Liver (tissue), 9 donors: Measurements from ENCODE around the gene IRAK1. TPM values are rescaled to one million over a fixed set of nuclear protein-coding genes. Genes with fewer than 3 reads are reported as not detected.

ENCODE experiments used
- DNase-seq: peaks from one replicate; pipeline ENCODE4 v3.0.0-alpha.2; 2017; ENCODE audit warnings: low spot score
- H3K27ac ChIP-seq, 2 donors: one replicate each; pipeline ENCODE4 v1.7.0; 2013; ENCODE audit warnings: inconsistent platforms in 2 of 2, low read length in 2 of 2, control low read depth in 1 of 2, low read depth in 1 of 2, mild to moderate bottlenecking in 1 of 2
- H3K27me3 ChIP-seq, 4 donors: one replicate each; pipeline versions ENCODE4 v1.6.1 to v1.7.0; 2013; ENCODE audit warnings: low read length in 3 of 4, inconsistent platforms in 1 of 4, mild to moderate bottlenecking in 1 of 4, moderate library complexity in 1 of 4; ENCODE audit not compliant: control insufficient read depth in 4 of 4, insufficient read depth in 4 of 4
- H3K36me3 ChIP-seq, 4 donors: one replicate each; pipeline versions ENCODE4 v1.6.1 to v1.7.0; 2013; ENCODE audit warnings: low read length in 3 of 4, mild to moderate bottlenecking in 3 of 4, low read depth in 1 of 4, moderate library complexity in 1 of 4; ENCODE audit not compliant: control insufficient read depth in 4 of 4, insufficient read depth in 3 of 4
- H3K4me1 ChIP-seq, 4 donors: one replicate each; pipeline versions ENCODE4 v1.6.1 to v1.7.0; 2013; ENCODE audit warnings: low read length in 3 of 4, mild to moderate bottlenecking in 3 of 4, moderate library complexity in 1 of 4; ENCODE audit not compliant: control insufficient read depth in 4 of 4, insufficient read depth in 4 of 4
- H3K4me3 ChIP-seq, 3 donors: one replicate each; pipeline versions ENCODE4 v1.6.1 to v1.7.0; 2013; ENCODE audit warnings: low read length in 3 of 3, control low read depth in 1 of 3, low read depth in 1 of 3, mild to moderate bottlenecking in 1 of 3
- H3K9ac ChIP-seq, 2 donors: one replicate each; pipeline ENCODE4 v1.7.0; 2013; ENCODE audit warnings: low read length in 2 of 2, mild to moderate bottlenecking in 2 of 2, moderate library complexity in 2 of 2, control low read depth in 1 of 2, low read depth in 1 of 2
- H3K9me3 ChIP-seq, 4 donors: one replicate each; pipeline versions ENCODE4 v1.6.1 to v1.7.0; 2013; ENCODE audit warnings: low read length in 3 of 4; ENCODE audit not compliant: control insufficient read depth in 4 of 4
- EGR1 ChIP-seq, 2 donors: IDR thresholded peaks; 2 replicates each; pipeline ENCODE4 v1.6.1; 2016 to 2018; ENCODE audit warnings: antibody characterized with exemption in 2 of 2, low read depth in 2 of 2
- FOXA1 ChIP-seq: IDR thresholded peaks from 2 replicates; pipeline ENCODE4 v1.6.1; 2016; ENCODE audit warnings: antibody characterized with exemption
- GABPA ChIP-seq, 2 donors: IDR thresholded peaks in 1 of 2; conservative IDR thresholded peaks in 1 of 2; 2 replicates each; pipeline ENCODE4 v1.6.1; 2016; ENCODE audit warnings: antibody characterized with exemption in 2 of 2, mild to moderate bottlenecking in 1 of 2, moderate library complexity in 1 of 2
- HNF4A ChIP-seq, 2 donors: conservative IDR thresholded peaks; 2 replicates each; pipeline ENCODE4 v1.6.1; 2016; ENCODE audit warnings: antibody characterized with exemption in 2 of 2, mild to moderate bottlenecking in 2 of 2
- RAD21 ChIP-seq, 2 donors: IDR thresholded peaks; 2 replicates each; pipeline ENCODE4 v1.6.1; 2016; ENCODE audit warnings: antibody characterized with exemption in 2 of 2, mild to moderate bottlenecking in 2 of 2
- RXRA ChIP-seq, 2 donors: IDR thresholded peaks; 2 replicates each; pipeline ENCODE4 v1.6.1; 2017 to 2018; ENCODE audit warnings: antibody characterized with exemption in 2 of 2, mild to moderate bottlenecking in 1 of 2
- TAF1 ChIP-seq: conservative IDR thresholded peaks from 2 replicates; pipeline ENCODE4 v1.6.1; 2016; ENCODE audit warnings: antibody characterized with exemption, mild to moderate bottlenecking
- WGBS: extraction: QIAGEN DNeasy Blood & Tissue Kit; methylation state at CpG from one replicate; pipeline ENCODE4 v1.1.7; 2013; 5-methylcytosine and 5-hydroxymethylcytosine counted together
- polyA plus RNA-seq, 2 donors: library from polyadenylated mRNA; stranded (reverse) in 1 of 2; unstranded in 1 of 2; fragments of 200-250 nt in 1 of 2; fragments of >200 nt in 1 of 2; fragmentation: Nextera tagmentation in 1 of 2; extraction: Ambion mirVana in 1 of 2; gene quantifications; one replicate each; pipeline versions ENCODE4 v1.2.1 to v1.2.3, GENCODE V29; 2013 to 2015
- total RNA-seq, 2 donors: library from RNA; depleted of rRNA; stranded (reverse); fragments of >200 nt; gene quantifications; one replicate each; pipeline ENCODE4 v1.2.3, GENCODE V29; 2014
- TF ChIP-seq, protein P1 (sequence below): IDR thresholded peaks from 2 replicates; pipeline ENCODE4 v1.6.1; 2016; ENCODE audit warnings: antibody characterized with exemption, mild to moderate bottlenecking
- TF ChIP-seq, protein P2 (sequence below): fragments of 150-350 bp; IDR thresholded peaks from 2 replicates; pipeline ENCODE4 v1.5.1; 2017; ENCODE audit warnings: improper control_type of control experiment, low read depth, low read length; ENCODE audit not compliant: missing input control
- TF ChIP-seq, protein P3 (sequence below): IDR thresholded peaks from 2 replicates; pipeline ENCODE4 v1.6.1; 2016; ENCODE audit warnings: antibody characterized with exemption
- donor health status: healthy.
- donor health status: healthy.
- donor health status: healthy.
- donor health status: healthy.
- donor health status: healthy.

IRAK1 gene
- total and polyA plus RNA-seq, 4 donors: 17.6 to 55.8 (median 27.4) TPM

GRCh38 chrX:153989973-153990655 is 29.6 kb downstream of the IRAK1 start:
- Histone ChIP-seq H3K36me3 (no peaks in the 10 kb centered on the region), H3K9ac (no peak overlapping the region), H3K4me3 (no peak overlapping the region), H3K9me3 (no peaks in the 10 kb centered on the region), H3K4me1 (peaks cover under 1 to 4% (median 2%) of the 10 kb centered on the region in 4 donors), H3K27ac (no peak overlapping the region), H3K27me3 (no peaks in the 10 kb centered on the region)
- WGBS: 91% methylated on average over 14 of the region's 14 CpGs
- no peak for DNase-seq
- TF ChIP-seq, protein P1, sequence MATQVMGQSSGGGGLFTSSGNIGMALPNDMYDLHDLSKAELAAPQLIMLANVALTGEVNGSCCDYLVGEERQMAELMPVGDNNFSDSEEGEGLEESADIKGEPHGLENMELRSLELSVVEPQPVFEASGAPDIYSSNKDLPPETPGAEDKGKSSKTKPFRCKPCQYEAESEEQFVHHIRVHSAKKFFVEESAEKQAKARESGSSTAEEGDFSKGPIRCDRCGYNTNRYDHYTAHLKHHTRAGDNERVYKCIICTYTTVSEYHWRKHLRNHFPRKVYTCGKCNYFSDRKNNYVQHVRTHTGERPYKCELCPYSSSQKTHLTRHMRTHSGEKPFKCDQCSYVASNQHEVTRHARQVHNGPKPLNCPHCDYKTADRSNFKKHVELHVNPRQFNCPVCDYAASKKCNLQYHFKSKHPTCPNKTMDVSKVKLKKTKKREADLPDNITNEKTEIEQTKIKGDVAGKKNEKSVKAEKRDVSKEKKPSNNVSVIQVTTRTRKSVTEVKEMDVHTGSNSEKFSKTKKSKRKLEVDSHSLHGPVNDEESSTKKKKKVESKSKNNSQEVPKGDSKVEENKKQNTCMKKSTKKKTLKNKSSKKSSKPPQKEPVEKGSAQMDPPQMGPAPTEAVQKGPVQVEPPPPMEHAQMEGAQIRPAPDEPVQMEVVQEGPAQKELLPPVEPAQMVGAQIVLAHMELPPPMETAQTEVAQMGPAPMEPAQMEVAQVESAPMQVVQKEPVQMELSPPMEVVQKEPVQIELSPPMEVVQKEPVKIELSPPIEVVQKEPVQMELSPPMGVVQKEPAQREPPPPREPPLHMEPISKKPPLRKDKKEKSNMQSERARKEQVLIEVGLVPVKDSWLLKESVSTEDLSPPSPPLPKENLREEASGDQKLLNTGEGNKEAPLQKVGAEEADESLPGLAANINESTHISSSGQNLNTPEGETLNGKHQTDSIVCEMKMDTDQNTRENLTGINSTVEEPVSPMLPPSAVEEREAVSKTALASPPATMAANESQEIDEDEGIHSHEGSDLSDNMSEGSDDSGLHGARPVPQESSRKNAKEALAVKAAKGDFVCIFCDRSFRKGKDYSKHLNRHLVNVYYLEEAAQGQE: no peak

- no peaks in the 10 kb centered on the region for H3K9me3 ChIP-seq
- H3K4me3 ChIP-seq: no peak overlapping the region
- TF ChIP-seq TAF1: no peak
- no peak for TF ChIP-seq RAD21 (IDR thresholded peaks at IDR 0.05)
- TF ChIP-seq, protein P2, sequence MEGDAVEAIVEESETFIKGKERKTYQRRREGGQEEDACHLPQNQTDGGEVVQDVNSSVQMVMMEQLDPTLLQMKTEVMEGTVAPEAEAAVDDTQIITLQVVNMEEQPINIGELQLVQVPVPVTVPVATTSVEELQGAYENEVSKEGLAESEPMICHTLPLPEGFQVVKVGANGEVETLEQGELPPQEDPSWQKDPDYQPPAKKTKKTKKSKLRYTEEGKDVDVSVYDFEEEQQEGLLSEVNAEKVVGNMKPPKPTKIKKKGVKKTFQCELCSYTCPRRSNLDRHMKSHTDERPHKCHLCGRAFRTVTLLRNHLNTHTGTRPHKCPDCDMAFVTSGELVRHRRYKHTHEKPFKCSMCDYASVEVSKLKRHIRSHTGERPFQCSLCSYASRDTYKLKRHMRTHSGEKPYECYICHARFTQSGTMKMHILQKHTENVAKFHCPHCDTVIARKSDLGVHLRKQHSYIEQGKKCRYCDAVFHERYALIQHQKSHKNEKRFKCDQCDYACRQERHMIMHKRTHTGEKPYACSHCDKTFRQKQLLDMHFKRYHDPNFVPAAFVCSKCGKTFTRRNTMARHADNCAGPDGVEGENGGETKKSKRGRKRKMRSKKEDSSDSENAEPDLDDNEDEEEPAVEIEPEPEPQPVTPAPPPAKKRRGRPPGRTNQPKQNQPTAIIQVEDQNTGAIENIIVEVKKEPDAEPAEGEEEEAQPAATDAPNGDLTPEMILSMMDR: no peak
- TF ChIP-seq, protein P3, sequence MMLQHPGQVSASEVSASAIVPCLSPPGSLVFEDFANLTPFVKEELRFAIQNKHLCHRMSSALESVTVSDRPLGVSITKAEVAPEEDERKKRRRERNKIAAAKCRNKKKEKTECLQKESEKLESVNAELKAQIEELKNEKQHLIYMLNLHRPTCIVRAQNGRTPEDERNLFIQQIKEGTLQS: no peak
- TF ChIP-seq GABPA (IDR thresholded peaks at IDR 0.05 in 1 of 2, conservative IDR thresholded peaks at IDR 0.05 in 1 of 2): no peak
- no peak for TF ChIP-seq EGR1 (IDR thresholded peaks at IDR 0.05; ENCODE audit: low read depth in 2 of 2)
- no peak for TF ChIP-seq HNF4A (conservative IDR thresholded peaks at IDR 0.05)
- peaks cover 8 to 12% (median 11%) of the 10 kb centered on the region in 4 donors for H3K4me1 ChIP-seq
- WGBS: 89% methylated on average over 12 of the region's 12 CpGs
- H3K36me3 ChIP-seq: no peaks in the 10 kb centered on the region
- no peak overlapping the region for H3K27ac ChIP-seq
- no peak overlapping the region for H3K9ac ChIP-seq
- peaks cover 0 to 2% (median 0%) of the 10 kb centered on the region in 4 donors for H3K27me3 ChIP-seq
- DNase-seq: no peak
These were observed 31.2 kb downstream of the IRAK1 start for GRCh38 chrX:153988493-153988892.

DNA sequence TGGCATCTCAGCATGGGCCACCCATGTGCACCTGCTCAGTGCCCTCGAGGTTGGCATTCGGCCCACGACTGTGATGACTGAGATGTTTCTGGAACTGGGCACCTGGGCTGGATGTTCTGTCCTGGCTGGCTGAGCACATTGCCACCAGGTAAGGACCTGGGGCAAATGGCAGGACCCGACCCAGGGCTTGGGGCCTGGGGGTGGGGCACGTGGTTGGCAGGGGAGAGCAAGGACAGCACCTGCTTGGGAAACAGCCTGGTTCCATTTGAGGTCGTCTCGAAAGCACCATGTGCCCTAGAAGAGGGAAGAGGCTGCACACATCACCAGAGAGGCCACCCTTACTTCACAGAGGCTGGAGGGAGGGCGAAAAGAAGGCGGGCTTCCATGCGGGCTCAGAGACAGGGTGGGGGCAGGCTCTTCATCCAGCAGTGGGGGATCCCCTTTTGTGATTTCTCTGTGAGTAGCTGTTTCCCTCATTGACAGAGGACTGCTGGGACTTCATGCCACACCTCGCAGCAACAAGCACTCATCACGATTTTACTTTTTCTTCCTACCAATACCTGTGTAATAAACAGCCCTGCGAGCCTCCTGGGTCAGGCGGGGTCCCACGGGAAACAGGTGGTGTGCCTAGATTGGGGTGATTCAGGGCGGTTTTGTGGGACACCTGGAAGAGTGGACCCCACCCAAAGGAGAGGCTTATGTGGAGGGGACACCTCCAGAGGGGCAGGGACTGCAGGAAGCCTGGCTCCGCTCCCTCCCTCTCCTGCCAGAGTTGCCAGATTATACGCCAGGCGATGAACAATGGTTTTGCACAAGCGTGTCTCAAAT is 35.1 kb downstream of the IRAK1 start:
- peaks cover 8 to 12% (median 11%) of the 10 kb centered on the region in 4 donors for H3K4me1 ChIP-seq
- H3K4me3 ChIP-seq: no peak overlapping the region
- H3K27me3 ChIP-seq: peaks cover 0 to 3% (median 0%) of the 10 kb centered on the region in 4 donors
- H3K36me3 ChIP-seq: no peaks in the 10 kb centered on the region
- no peaks in the 10 kb centered on the region for H3K9me3 ChIP-seq
- 53% methylated on average over 20 of the region's 20 CpGs for WGBS
- DNase-seq: no peak
- no peak overlapping the region for H3K9ac ChIP-seq
- H3K27ac ChIP-seq: peak overlapping the region; percentile 72 to 90
- TF ChIP-seq HNF4A (conservative IDR thresholded peaks at IDR 0.05): peak in 1 of 2 donors; percentile 35
- TF ChIP-seq RXRA (IDR thresholded peaks at IDR 0.05): no peak
- no peak for TF ChIP-seq FOXA1
